GM12892 (cell line): ENCODE measurements around the gene ROR1.
A peak's percentile ranks its signal among the peaks of the same experiment; 100 is the strongest.

Source experiments
- DNase-seq: peaks from one replicate; pipeline ENCODE4 v3.0.0; 2011; ENCODE audit not compliant: insufficient read length
- FAIRE-seq: peaks from 2 replicates; lab custom pipeline; 2011; peaks lifted over from hg19 to GRCh38; lab: Jason Lieb, UNC
- POLR2A ChIP-seq: IDR thresholded peaks from 2 replicates; pipeline ENCODE4 v1.6.1; 2011; ENCODE audit warnings: low read depth, low read length, control low read depth
- POLR2AphosphoS5 ChIP-seq: IDR thresholded peaks from 2 replicates; pipeline ENCODE4 v1.6.1; 2011; ENCODE audit warnings: low read depth, low read length, control low read depth
- TAF1 ChIP-seq: IDR thresholded peaks from 2 replicates; pipeline ENCODE4 v1.6.1; 2011; ENCODE audit warnings: low read depth, mild to moderate bottlenecking, control low read depth, low read length, borderline replicate concordance

Gene ROR1

GRCh38 chr1:63883494-63884235 is 109.8 kb downstream of the ROR1 start:
- FAIRE-seq = no peak
- TF ChIP-seq POLR2AphosphoS5 (no peak), POLR2A (no peak), TAF1 (no peak)

GRCh38 chr1:63884486-63884885 is 110.7 kb downstream of the ROR1 start:
- TF ChIP-seq TAF1 (no peak), POLR2AphosphoS5 (no peak), POLR2A (no peak)
- FAIRE-seq = no peak
- no peak for DNase-seq

More at GRCh38 chr1:63883494-63884235, 109.8 kb downstream of the ROR1 start:
- no peak for DNase-seq

GRCh38 chr1:63885899-63886298 is 112.1 kb downstream of the ROR1 start:
- FAIRE-seq (no peak), DNase-seq (no peak)
- TF ChIP-seq POLR2AphosphoS5 (no peak), POLR2A (no peak)

- FAIRE-seq = no peak
- TF ChIP-seq TAF1 (no peak), POLR2AphosphoS5 (no peak), POLR2A (no peak)
- DNase-seq = no peak
Measured at GRCh38 chr1:63886340-63886739, 112.5 kb downstream of the ROR1 start.

- FAIRE-seq (no peak), DNase-seq (no peak)
- TF ChIP-seq POLR2A (no peak), POLR2AphosphoS5 (no peak), TAF1 (no peak)
Measured at GRCh38 chr1:63887809-63888208, 114.0 kb downstream of the ROR1 start.

- FAIRE-seq (no peak), DNase-seq (no peak)
- no peak for TF ChIP-seq TAF1
- no peak for TF ChIP-seq POLR2A
- no peak for TF ChIP-seq POLR2AphosphoS5
Measured at GRCh38 chr1:63888984-63889383, 115.2 kb downstream of the ROR1 start.

GRCh38 chr1:63890468-63890867 is 116.7 kb downstream of the ROR1 start:
- no peak for FAIRE-seq
- TF ChIP-seq POLR2A (no peak), POLR2AphosphoS5 (no peak), TAF1 (no peak)
- no peak for DNase-seq

- FAIRE-seq (no peak), DNase-seq (no peak)
- TF ChIP-seq POLR2AphosphoS5 = no peak
- TF ChIP-seq TAF1 = no peak
- no peak for TF ChIP-seq POLR2A
Measured at GRCh38 chr1:63891060-63891690, 117.4 kb downstream of the ROR1 start.

GRCh38 chr1:63892632-63893395 is 119.0 kb downstream of the ROR1 start:
- DNase-seq (peak; percentile 15), FAIRE-seq (peak; percentile 73)
- TF ChIP-seq POLR2A = no peak
- no peak for TF ChIP-seq POLR2AphosphoS5
- TF ChIP-seq TAF1 = no peak

- TF ChIP-seq TAF1 = no peak
- TF ChIP-seq POLR2A = no peak
- TF ChIP-seq POLR2AphosphoS5 = no peak
- FAIRE-seq = no peak
- no peak for DNase-seq
Measured at GRCh38 chr1:63893976-63894375, 120.2 kb downstream of the ROR1 start.

GRCh38 chr1:63894627-63895265 is 120.9 kb downstream of the ROR1 start:
- FAIRE-seq (no peak), DNase-seq (no peak)
- TF ChIP-seq POLR2A (no peak), TAF1 (no peak), POLR2AphosphoS5 (no peak)
